Activated naive CD8-positive, alpha-beta T cell (primary cell): ENCODE data around the gene PRXL2A.

Source experiments
- H3K27ac Mint-ChIP-seq: one replicate; pipeline ENCODE4 v1.8.0; 2021; ENCODE audit warnings: mixed read lengths
- H3K27me3 Mint-ChIP-seq: one replicate; pipeline ENCODE4 v1.8.0; 2021; ENCODE audit warnings: mixed read lengths
- H3K36me3 Mint-ChIP-seq: one replicate; pipeline ENCODE4 v1.8.0; 2021; ENCODE audit warnings: mixed read lengths
- H3K4me1 Mint-ChIP-seq: one replicate; pipeline ENCODE4 v1.8.0; 2021; ENCODE audit warnings: low read depth, mixed read lengths
- H3K4me3 Mint-ChIP-seq: one replicate; pipeline ENCODE4 v1.8.0; 2021; ENCODE audit warnings: mild to moderate bottlenecking, mixed read lengths
- H3K9me3 Mint-ChIP-seq: one replicate; pipeline ENCODE4 v1.8.0; 2021; ENCODE audit warnings: low read depth, mixed read lengths

Gene PRXL2A

DNA sequence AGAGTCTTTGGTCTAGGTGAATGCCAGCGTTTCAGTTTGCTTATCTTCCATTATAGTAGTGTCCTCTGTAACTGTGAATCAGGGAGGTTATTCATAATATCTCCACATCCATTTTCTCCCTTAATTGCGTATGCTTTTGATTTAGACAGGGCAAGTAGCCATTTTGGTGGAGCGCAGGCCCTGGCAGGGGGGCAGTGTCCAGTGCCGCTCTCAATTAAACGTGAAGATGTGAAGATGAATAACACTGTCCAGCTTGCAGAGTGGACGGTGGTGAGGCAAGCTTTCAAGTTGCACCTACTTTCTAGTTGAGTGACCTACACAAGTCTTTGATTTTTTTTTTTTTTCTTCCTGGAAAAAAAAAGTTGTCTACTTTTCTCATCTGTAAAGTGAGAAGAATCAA lies 50.3 kb downstream of the PRXL2A start:
- H3K4me3 Mint-ChIP-seq, result peak overlapping the region; percentile 95
- no peaks in the 10 kb centered on the region for H3K36me3 Mint-ChIP-seq
- H3K9me3 Mint-ChIP-seq, result no peaks in the 10 kb centered on the region
- H3K4me1 Mint-ChIP-seq, result peaks cover 78% of the 10 kb centered on the region
- no peaks in the 10 kb centered on the region for H3K27me3 Mint-ChIP-seq
- peak overlapping the region; percentile 100 for H3K27ac Mint-ChIP-seq

DNA sequence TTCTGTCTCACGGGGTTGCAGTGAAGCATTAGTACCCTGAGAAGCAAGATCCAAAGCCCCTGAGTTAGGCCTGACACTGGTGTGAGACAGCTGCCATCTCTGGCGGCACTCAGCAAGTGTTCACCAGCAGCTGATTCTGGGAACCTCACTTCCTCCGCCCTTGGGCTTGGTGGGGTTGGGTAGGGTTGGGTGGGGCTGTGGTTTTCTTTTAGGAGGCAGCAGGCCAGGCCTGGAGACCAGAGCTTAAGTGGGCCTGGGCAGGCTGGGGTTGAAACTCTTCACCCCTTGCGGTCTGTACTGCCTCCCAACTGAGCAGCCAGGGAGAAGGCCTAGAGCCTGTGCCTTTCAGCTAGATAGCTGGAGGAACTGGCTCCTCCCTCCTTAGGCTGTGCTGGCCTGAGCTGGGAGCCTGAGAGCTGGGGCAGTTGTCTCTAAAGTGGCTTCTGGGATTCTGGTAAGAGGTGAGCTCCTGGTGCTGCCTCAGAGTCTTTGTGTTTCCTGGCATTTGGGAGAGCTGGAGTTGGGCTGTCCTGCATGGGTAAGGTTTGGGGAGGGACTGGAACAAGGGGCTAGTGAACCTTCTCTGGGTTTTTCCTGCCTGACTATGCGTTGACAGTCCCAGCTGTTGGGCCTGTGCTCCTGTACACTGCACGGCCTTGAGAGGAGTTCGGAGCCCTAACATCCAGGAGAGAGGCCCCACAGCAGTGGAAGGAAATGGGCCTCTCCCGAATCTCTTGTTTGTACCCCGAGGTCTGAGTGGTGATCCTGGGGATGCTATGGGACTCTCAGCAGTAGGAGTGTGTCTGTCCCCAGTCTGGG lies 50.9 kb downstream of the PRXL2A start:
- Mint-ChIP-seq H3K36me3 (no peaks in the 10 kb centered on the region), H3K4me1 (peaks cover 83% of the 10 kb centered on the region), H3K4me3 (peak overlapping the region; percentile 95), H3K27ac (peak overlapping the region; percentile 100), H3K27me3 (no peaks in the 10 kb centered on the region), H3K9me3 (no peaks in the 10 kb centered on the region)

- Mint-ChIP-seq H3K4me1 (peaks cover 96% of the 10 kb centered on the region), H3K27ac (peak overlapping the region; percentile 100), H3K4me3 (peak overlapping the region; percentile 95), H3K27me3 (no peaks in the 10 kb centered on the region), H3K36me3 (no peaks in the 10 kb centered on the region), H3K9me3 (no peaks in the 10 kb centered on the region)
Observed at GRCh38 chr10:80460399-80461207, 52.3 kb downstream of the PRXL2A start.

DNA sequence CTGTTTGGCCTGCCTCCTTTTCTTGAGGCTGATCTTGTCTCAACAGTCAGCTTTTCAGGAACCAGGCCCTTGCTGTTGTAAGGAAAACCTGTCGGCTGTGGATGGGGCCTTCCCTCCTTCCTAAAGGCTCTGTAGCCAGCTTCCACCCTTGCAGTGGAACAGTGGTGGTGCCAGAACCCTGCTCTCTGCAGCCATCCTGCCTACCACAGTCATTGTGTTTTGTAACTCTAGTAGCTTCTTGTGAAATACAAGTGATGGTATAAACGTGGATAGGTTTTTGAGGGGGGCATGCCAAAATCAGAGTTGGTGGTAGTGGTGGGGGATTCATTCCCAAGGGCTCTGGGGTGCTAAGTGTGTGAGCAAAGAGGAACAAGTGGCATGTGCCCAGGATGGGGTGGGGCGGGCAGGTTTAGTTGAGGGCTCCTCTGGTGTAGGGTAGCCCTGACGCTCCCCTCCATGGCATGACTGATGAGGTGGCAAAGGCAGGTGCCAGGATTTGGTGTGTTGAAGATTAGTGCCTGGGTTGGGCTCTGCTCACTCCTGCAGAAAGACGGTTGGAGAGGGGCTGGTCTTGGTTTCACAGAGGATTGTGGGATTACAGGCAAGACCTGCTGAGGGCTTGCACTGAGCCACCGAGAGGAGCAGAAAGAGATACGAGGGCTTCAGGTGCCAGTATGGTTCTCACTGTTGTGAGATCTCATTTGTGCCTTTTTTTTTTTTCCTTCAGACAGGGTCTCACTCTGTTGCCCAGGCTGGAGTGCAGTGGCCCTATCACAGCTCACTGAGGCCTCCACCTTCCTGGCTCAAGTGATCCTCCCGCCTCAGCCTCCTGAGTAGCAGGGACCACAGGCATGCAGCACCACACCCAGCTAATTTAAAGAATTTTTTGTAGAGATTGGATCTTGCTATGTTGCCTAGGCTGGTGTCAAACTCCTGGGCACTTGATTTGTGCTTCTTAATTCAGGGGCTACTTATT lies 53.1 kb downstream of the PRXL2A start:
- Mint-ChIP-seq H3K9me3 (no peaks in the 10 kb centered on the region), H3K36me3 (no peaks in the 10 kb centered on the region), H3K27ac (peak overlapping the region; percentile 100)

DNA sequence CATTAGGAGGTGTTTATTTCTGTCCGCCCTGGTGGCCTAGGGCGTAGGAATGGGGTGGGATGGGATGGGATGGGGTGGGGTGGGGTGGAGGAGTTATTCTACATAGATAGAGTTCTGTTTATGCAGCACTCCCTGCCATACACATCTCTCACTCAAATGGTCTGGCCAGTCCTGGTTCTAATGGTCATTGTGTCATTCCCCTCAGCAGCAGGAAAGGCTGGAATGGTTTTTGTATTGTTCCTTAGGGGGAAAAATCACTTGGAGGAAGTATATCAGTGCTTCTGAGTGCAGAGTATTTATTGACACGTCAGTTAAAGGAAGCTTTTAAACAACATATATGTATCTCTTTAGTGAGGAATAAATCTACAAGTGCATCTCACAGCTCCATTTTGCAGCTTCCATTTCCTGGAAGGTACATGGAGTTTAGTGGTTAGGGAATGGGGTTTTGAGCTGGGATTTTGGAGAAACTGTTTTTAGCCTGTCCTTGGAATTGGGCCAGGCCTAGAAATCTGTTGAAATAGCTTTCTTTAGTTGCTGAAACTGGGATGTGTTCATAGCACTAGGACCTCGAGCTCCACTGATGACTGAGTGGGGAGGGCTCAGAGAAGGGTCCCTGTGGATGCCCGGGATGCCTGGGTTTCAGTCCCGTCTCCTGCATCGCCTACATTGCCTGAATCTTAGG lies 54.1 kb downstream of the PRXL2A start:
- no peaks in the 10 kb centered on the region for H3K9me3 Mint-ChIP-seq
- peak overlapping the region; percentile 94 for H3K4me3 Mint-ChIP-seq
- H3K27me3 Mint-ChIP-seq, result no peaks in the 10 kb centered on the region
- H3K36me3 Mint-ChIP-seq, result no peaks in the 10 kb centered on the region
- H3K4me1 Mint-ChIP-seq, result peaks cover 98% of the 10 kb centered on the region
- H3K27ac Mint-ChIP-seq, result peak overlapping the region; percentile 100

More for the DNA sequence above, 53.1 kb downstream of the PRXL2A start:
- Mint-ChIP-seq H3K4me1 (peaks cover 97% of the 10 kb centered on the region), H3K4me3 (peak overlapping the region; percentile 95), H3K27me3 (no peaks in the 10 kb centered on the region)

GRCh38 chr10:80462981-80463741 lies 54.8 kb downstream of the PRXL2A start:
- peak overlapping the region; percentile 100 for H3K27ac Mint-ChIP-seq
- no peaks in the 10 kb centered on the region for H3K36me3 Mint-ChIP-seq
- no peaks in the 10 kb centered on the region for H3K27me3 Mint-ChIP-seq
- peak overlapping the region; percentile 94 for H3K4me3 Mint-ChIP-seq
- H3K9me3 Mint-ChIP-seq, result no peaks in the 10 kb centered on the region
- peaks cover 98% of the 10 kb centered on the region for H3K4me1 Mint-ChIP-seq

GRCh38 chr10:80463868-80464267 lies 55.5 kb downstream of the PRXL2A start:
- H3K4me3 Mint-ChIP-seq, result peak overlapping the region; percentile 94
- no peaks in the 10 kb centered on the region for H3K36me3 Mint-ChIP-seq
- H3K9me3 Mint-ChIP-seq, result no peaks in the 10 kb centered on the region
- peak overlapping the region; percentile 100 for H3K27ac Mint-ChIP-seq
- H3K27me3 Mint-ChIP-seq, result no peaks in the 10 kb centered on the region
- peaks cover 98% of the 10 kb centered on the region for H3K4me1 Mint-ChIP-seq

- Mint-ChIP-seq H3K27me3 (no peaks in the 10 kb centered on the region), H3K36me3 (no peaks in the 10 kb centered on the region), H3K4me1 (peaks cover 97% of the 10 kb centered on the region), H3K27ac (peak overlapping the region; percentile 100), H3K4me3 (peak overlapping the region; percentile 94), H3K9me3 (no peaks in the 10 kb centered on the region)
Observed at GRCh38 chr10:80464557-80465450, 56.5 kb downstream of the PRXL2A start.

- H3K4me3 Mint-ChIP-seq, result peak overlapping the region; percentile 94
- H3K27me3 Mint-ChIP-seq, result no peaks in the 10 kb centered on the region
- peak overlapping the region; percentile 100 for H3K27ac Mint-ChIP-seq
- peaks cover 3% of the 10 kb centered on the region for H3K36me3 Mint-ChIP-seq
- H3K9me3 Mint-ChIP-seq, result no peaks in the 10 kb centered on the region
- peaks cover 96% of the 10 kb centered on the region for H3K4me1 Mint-ChIP-seq
Observed at GRCh38 chr10:80465451-80465835, 57.1 kb downstream of the PRXL2A start.

GRCh38 chr10:80465839-80466590 lies 57.7 kb downstream of the PRXL2A start:
- H3K4me3 Mint-ChIP-seq, result peak overlapping the region; percentile 94
- peaks cover 96% of the 10 kb centered on the region for H3K4me1 Mint-ChIP-seq
- H3K9me3 Mint-ChIP-seq, result no peaks in the 10 kb centered on the region
- peaks cover 3% of the 10 kb centered on the region for H3K36me3 Mint-ChIP-seq
- peak overlapping the region; percentile 100 for H3K27ac Mint-ChIP-seq
- H3K27me3 Mint-ChIP-seq, result no peaks in the 10 kb centered on the region

DNA sequence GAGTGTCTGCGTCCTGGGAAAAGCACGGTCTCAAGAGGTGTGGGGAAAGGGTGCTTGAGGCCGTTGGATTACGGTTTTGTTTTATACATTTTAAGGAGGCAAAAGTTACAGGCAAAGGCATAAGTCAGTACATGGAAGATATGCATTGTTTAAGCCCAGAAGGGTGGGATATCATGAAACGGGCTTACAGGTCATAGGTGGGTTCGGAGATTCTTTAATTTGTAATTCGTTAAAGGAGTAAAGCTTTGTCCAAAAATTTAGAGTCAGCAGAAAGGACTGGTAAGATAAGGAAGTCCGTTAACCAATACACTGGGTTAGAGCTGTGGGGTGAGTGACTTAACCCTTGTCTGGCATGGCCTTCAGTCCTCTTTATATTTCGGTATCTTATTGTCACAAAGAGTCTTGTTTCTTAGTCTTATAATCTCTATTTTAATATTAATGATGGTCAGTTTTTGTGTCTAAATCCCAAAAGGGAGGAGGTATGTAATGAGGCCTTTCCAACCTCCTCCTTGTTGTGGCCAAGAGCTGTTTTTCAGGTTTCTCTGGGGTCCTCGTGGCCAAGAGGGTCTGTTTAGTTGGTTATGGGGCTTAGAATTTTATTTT lies 58.5 kb downstream of the PRXL2A start:
- peaks cover 3% of the 10 kb centered on the region for H3K36me3 Mint-ChIP-seq
- peak overlapping the region; percentile 94 for H3K4me3 Mint-ChIP-seq

GRCh38 chr10:80468002-80468401 lies 59.7 kb downstream of the PRXL2A start:
- Mint-ChIP-seq H3K27ac (peak overlapping the region; percentile 100), H3K27me3 (no peaks in the 10 kb centered on the region), H3K4me1 (peaks cover 96% of the 10 kb centered on the region), H3K36me3 (peaks cover 3% of the 10 kb centered on the region), H3K4me3 (peak overlapping the region; percentile 94), H3K9me3 (no peaks in the 10 kb centered on the region)

More for the DNA sequence above, 58.5 kb downstream of the PRXL2A start:
- H3K4me1 Mint-ChIP-seq, result peaks cover 96% of the 10 kb centered on the region
- H3K9me3 Mint-ChIP-seq, result no peaks in the 10 kb centered on the region
- no peaks in the 10 kb centered on the region for H3K27me3 Mint-ChIP-seq
- peak overlapping the region; percentile 100 for H3K27ac Mint-ChIP-seq
